K562 (cell line): ENCODE data around the gene RBM27. TPM values are rescaled to one million over a fixed set of nuclear protein-coding genes. Genes with fewer than 3 reads are reported as not detected.
"Not testable (repeated sequence)": the region's sequence is repeated elsewhere in the genome, so short reads cannot be mapped to it uniquely, and the experiment has no call there.

ENCODE experiments used
- ATAC-seq: fragments of 200-7000 bp; cut with Tn5 transposase; 3 replicates; pipeline ENCODE4 v1.9.1; 2020; ENCODE audit warnings: moderate library complexity
- BruUV-seq: library from RNA; stranded (reverse); fragments of 400-500 nt; replicated peaks from 2 replicates; lab custom pipeline; 2021; lab: Mats Ljungman, UMichigan
- CTCF ChIA-PET: fragments of 300-600 bp; formaldehyde crosslinking; extraction: SDS; loops from one replicate; lab custom pipeline; 2021; ENCODE audit warnings: low intra/inter-chr PET ratio; lab: Yijun Ruan, JAX
- POLR2A ChIA-PET: fragments of 300-600, 350-650 bp; sonication (Branson Sonifier 250); formaldehyde crosslinking; extraction: SDS; loops from one replicate; lab custom pipeline; 2021; ENCODE audit warnings: antibody characterized with exemption, inconsistent platforms; lab: Yijun Ruan, JAX
- DNase-seq, 4 experiments: peaks; one replicate each; pipeline versions ENCODE4 v3.0.0 to v3.0.0-alpha.2; 2011 to 2018; ENCODE audit warnings: low spot score in 3 of 4, mixed read lengths in 3 of 4; ENCODE audit errors: extremely low read depth in 1 of 4
- FAIRE-seq: peaks from 2 replicates; lab custom pipeline; 2011; peaks lifted over from hg19 to GRCh38; lab: Jason Lieb, UNC
- H2AFZ ChIP-seq: 2 replicates; pipeline ENCODE4 v1.6.0; 2011; ENCODE audit warnings: low read depth, low read length, control low read depth, inconsistent platforms
- H3K27ac ChIP-seq: fragments of 200-600 bp; 3 replicates; pipeline ENCODE4 v1.8.0; 2011; ENCODE audit warnings: low read depth, mild to moderate bottlenecking, control low read depth, inconsistent platforms, low read length, moderate library complexity, mixed read lengths; ENCODE audit errors: extremely low read depth
- H3K27me3 ChIP-seq, 2 experiments: fragments of 300-600 bp in 1 of 2; 2 replicates in 1 of 2; 3 replicates in 1 of 2; pipeline versions ENCODE4 v1.6.0 to v1.8.0; 2011; ENCODE audit warnings: inconsistent platforms in 2 of 2, low read length in 2 of 2, mild to moderate bottlenecking in 1 of 2, mixed read lengths in 1 of 2, moderate library complexity in 1 of 2; ENCODE audit not compliant: control insufficient read depth in 2 of 2, insufficient read depth in 2 of 2
- H3K36me3 ChIP-seq: fragments of 300-600 bp; 3 replicates; pipeline ENCODE4 v1.8.0; 2011; ENCODE audit warnings: mild to moderate bottlenecking, low read length, inconsistent platforms; ENCODE audit not compliant: control insufficient read depth, insufficient read depth
- H3K4me1 ChIP-seq, 2 experiments: fragments of 200-600 bp in 1 of 2; replicated peaks in 1 of 2; 2 replicates in 1 of 2; 3 replicates in 1 of 2; pipeline versions ENCODE4 v1.5.1 to v1.8.0; 2011; ENCODE audit warnings: inconsistent platforms in 2 of 2, low read length in 2 of 2, mild to moderate bottlenecking in 1 of 2, mixed read lengths in 1 of 2, moderate library complexity in 1 of 2; ENCODE audit not compliant: control insufficient read depth in 2 of 2, insufficient read depth in 2 of 2
- H3K4me2 ChIP-seq: 2 replicates; pipeline ENCODE4 v1.6.1; 2011; ENCODE audit warnings: low read length, control low read depth, inconsistent platforms, mixed read lengths; ENCODE audit not compliant: insufficient read depth
- H3K4me3 ChIP-seq: fragments of 200-600 bp; sonication (generic), shearing (Covaris generic); 2 replicates; pipeline ENCODE4 v1.5.1; 2016; ENCODE audit warnings: control low read depth, inconsistent platforms
- H3K79me2 ChIP-seq: fragments of 200-600 bp; 3 replicates; pipeline ENCODE4 v1.8.0; 2011; ENCODE audit warnings: low read length, inconsistent platforms; ENCODE audit not compliant: control insufficient read depth, insufficient read depth
- H3K9ac ChIP-seq, 2 experiments: 2 replicates each; pipeline versions ENCODE4 v1.6.0 to v1.6.1; 2011; ENCODE audit warnings: low read depth in 2 of 2, low read length in 2 of 2, control low read depth in 1 of 2, inconsistent platforms in 1 of 2, mild to moderate bottlenecking in 1 of 2, mixed read lengths in 1 of 2; ENCODE audit not compliant: insufficient read depth in 1 of 2
- H3K9me1 ChIP-seq: one replicate; pipeline ENCODE4 v1.6.0; 2011; ENCODE audit warnings: inconsistent platforms, mild to moderate bottlenecking, low read length, moderate library complexity; ENCODE audit not compliant: control insufficient read depth, insufficient read depth
- H3K9me3 ChIP-seq: replicated peaks from 2 replicates; pipeline ENCODE4 v1.5.1; 2011; ENCODE audit warnings: low read depth, low read length, inconsistent platforms; ENCODE audit not compliant: control insufficient read depth, insufficient read depth
- H4K20me1 ChIP-seq: replicated peaks from 2 replicates; pipeline ENCODE4 v1.6.1; 2011; ENCODE audit warnings: low read length, inconsistent platforms, mixed read lengths; ENCODE audit not compliant: control insufficient read depth, insufficient read depth
- PYGO2 ChIP-seq: fragments of 450-650 bp; IDR thresholded peaks from 2 replicates; pipeline ENCODE4 v1.6.1; 2016; ENCODE audit warnings: mild to moderate bottlenecking, missing genetic modification characterization, moderate library complexity, missing compliant biosample characterization
- RBM14 ChIP-seq: fragments of 200-400 bp; formaldehyde crosslinking; IDR thresholded peaks from 2 replicates; pipeline ENCODE4 v1.6.1; 2018; ENCODE audit warnings: low read depth, mild to moderate bottlenecking, low read length, moderate library complexity, borderline replicate concordance; ENCODE audit not compliant: insufficient read depth
- SIX5 ChIP-seq, 2 experiments: IDR thresholded peaks; 2 replicates each; pipeline ENCODE4 v1.6.1; 2011; ENCODE audit warnings: low read length in 2 of 2, borderline replicate concordance in 1 of 2, low read depth in 1 of 2, mild to moderate bottlenecking in 1 of 2, moderate library complexity in 1 of 2; ENCODE audit not compliant: insufficient read depth in 1 of 2
- SMARCB1 ChIP-seq: IDR thresholded peaks from 2 replicates; pipeline ENCODE4 v1.6.1; 2011; ENCODE audit warnings: improper control_type of control experiment, low read depth; ENCODE audit not compliant: insufficient read length
- WGBS: fragments of 100-300 bp; shearing (Covaris generic); methylation state at CpG from one replicate; pipeline ENCODE4 v1.1.6; 2016; ENCODE audit warnings: low coverage, mixed read lengths; ENCODE audit not compliant: insufficient coverage; ENCODE audit errors: missing lambda C conversion rate; 5-methylcytosine and 5-hydroxymethylcytosine counted together
- in situ Hi-C: fragments of 300-500 bp; cut with MboI; formaldehyde crosslinking; loops from 4 replicates; pipeline ENCODE4 v1.15.0; 2018; ENCODE audit warnings: inconsistent platforms, mixed read lengths
- intact Hi-C: fragments of 100-400 bp; cut with micrococcal nuclease; formaldehyde crosslinking; loops from 2 replicates; pipeline ENCODE4 v1.14.2; 2022
- polyA plus RNA-seq, 8 experiments: library from polyadenylated mRNA; depleted of rRNA in 4 of 8; stranded (reverse) in 5 of 8; unstranded in 3 of 8; fragments of >200 nt; fragmentation: Nextera tagmentation in 2 of 8; fragmentation: Illumina TruSeq in 1 of 8; extraction: Ambion mirVana in 2 of 8; extraction: Trizol in 1 of 8; gene quantifications; 2 replicates each; pipeline versions ENCODE4 v1.2.1 to v1.2.3, GENCODE V29; 2011 to 2014; ENCODE audit warnings: inconsistent platforms in 1 of 8, missing spikeins in 1 of 8
- total RNA-seq, 7 experiments: library from RNA; depleted of rRNA in 6 of 7; stranded (reverse); fragments of >200 nt in 6 of 7; fragmentation: Illumina TruSeq in 2 of 7; extraction: Trizol in 2 of 7; gene quantifications; 2 replicates each; pipeline versions ENCODE4 v1.2.1 to v1.2.3, GENCODE V29; 2011 to 2021; ENCODE audit warnings: low replicate concordance in 1 of 7

Gene RBM27
- total and polyA plus RNA-seq, 9 of the 15 experiments (the other 6 are each of a cell fraction or from before 2014, with no cell fraction given): 5.3 to 45.4 (median 29.1) TPM

GRCh38 chr5:146209714-146210113 is 6.3 kb downstream of the RBM27 start (continued):
- TF ChIP-seq RBM14 (no peak), SIX5 (IDR thresholded peaks at IDR 0.05; ENCODE audit: borderline replicate concordance in 1 of 2, insufficient read depth in 1 of 2, low read depth in 1 of 2, low read length in 2 of 2) (no peak), SMARCB1 (no peak), PYGO2 (tag) (no peak)
- TF ChIP-seq, all 486 proteins: peak for 0

GRCh38 chr5:146210810-146211209 is 7.4 kb downstream of the RBM27 start:
- H2AFZ ChIP-seq, H3K9me1 ChIP-seq, BruUV-seq, intact Hi-C loops, H3K27ac ChIP-seq, in situ Hi-C loops, CTCF ChIA-PET, ATAC-seq, FAIRE-seq, H3K4me3 ChIP-seq, DNase-seq, H3K27me3 ChIP-seq, H3K9ac ChIP-seq, POLR2A ChIA-PET, H3K9me3 ChIP-seq, H3K4me2 ChIP-seq: not testable (repeated sequence)
- Histone ChIP-seq H3K4me1 (peaks cover 11 to 15% of the 10 kb centered on the region in 2 experiments; a peak in 4 of 5 replicates), H4K20me1 (peaks cover 21% of the 10 kb centered on the region), H3K36me3 (peaks cover 14% of the 10 kb centered on the region; the same call in 2 of the 3 replicates), H3K79me2 (peaks cover 96% of the 10 kb centered on the region)
- 93% methylated on average over 3 of the region's 13 CpGs for WGBS
